Measurements from ENCODE around the gene MC1R.

Gene MC1R

GRCh38 chr16:89897204-89897603, 21.5 kb upstream of the MC1R start:
- DNase-seq = no peak

GRCh38 chr16:89898201-89898967, 20.3 kb upstream of the MC1R start:
- no peak for DNase-seq

GRCh38 chr16:89899879-89900481, 18.7 kb upstream of the MC1R start:
- DNase-seq = no peak

GRCh38 chr16:89900885-89901284, 17.8 kb upstream of the MC1R start:
- no peak for DNase-seq

- peak in 1 of 2 experiments; percentile 27 for DNase-seq
Measured at GRCh38 chr16:89902980-89903379, 15.7 kb upstream of the MC1R start.

- DNase-seq = no peak
Measured at GRCh38 chr16:89903908-89904515, 14.7 kb upstream of the MC1R start.

- no peak for DNase-seq
Measured at GRCh38 chr16:89904606-89905510, 13.8 kb upstream of the MC1R start.

GRCh38 chr16:89905511-89906139, 13.0 kb upstream of the MC1R start:
- DNase-seq = no peak

- no peak for DNase-seq
Measured at GRCh38 chr16:89906140-89907025, 12.3 kb upstream of the MC1R start.

- DNase-seq = no peak
Measured at GRCh38 chr16:89907055-89907814, 11.4 kb upstream of the MC1R start.

GRCh38 chr16:89908236-89908635, 10.4 kb upstream of the MC1R start:
- DNase-seq = no peak

- DNase-seq = peak; percentile 14 to 39
Measured at GRCh38 chr16:89909777-89910716, 8.6 kb upstream of the MC1R start.

- no peak for DNase-seq
Measured at GRCh38 chr16:89910717-89911354, 7.8 kb upstream of the MC1R start.

GRCh38 chr16:89911375-89911774, 7.3 kb upstream of the MC1R start:
- DNase-seq = no peak

GRCh38 chr16:89912143-89912542, 6.5 kb upstream of the MC1R start:
- no peak for DNase-seq

GRCh38 chr16:89912627-89913026, 6.0 kb upstream of the MC1R start:
- no peak for DNase-seq

GRCh38 chr16:89913408-89914387, 5.0 kb upstream of the MC1R start:
- no peak for DNase-seq
